Stimulated activated CD8-positive, alpha-beta memory T cell treated with anti-CD3 and anti-CD28 coated beads, Interleukin-15, amount 100 ng/mL, for 4 hours (primary cell): Measurements from ENCODE around the gene C3orf18.

Experiments
- DNase-seq, 2 donors: peaks; one replicate each; pipeline ENCODE4 v3.0.0-alpha.2; 2020; ENCODE audit warnings: low read depth in 2 of 2

The C3orf18 gene

GRCh38 chr3:50603261-50604109 is 35.9 kb upstream of the C3orf18 start:
- no peak for DNase-seq

- DNase-seq: no peak
Measured at GRCh38 chr3:50602595-50603191, 35.1 kb upstream of the C3orf18 start.

GRCh38 chr3:50600841-50601591 is 33.5 kb upstream of the C3orf18 start:
- peak; percentile 86 to 94 for DNase-seq

- DNase-seq: no peak
Measured at GRCh38 chr3:50600141-50600753, 32.7 kb upstream of the C3orf18 start.

- no peak for DNase-seq
Measured at GRCh38 chr3:50599716-50600118, 32.2 kb upstream of the C3orf18 start.

- DNase-seq: no peak
Measured at GRCh38 chr3:50599115-50599715, 31.7 kb upstream of the C3orf18 start.

- no peak for DNase-seq
Measured at GRCh38 chr3:50594253-50594785, 26.8 kb upstream of the C3orf18 start.

- DNase-seq: no peak
Measured at GRCh38 chr3:50592568-50592967, 25.0 kb upstream of the C3orf18 start.

- no peak for DNase-seq
Measured at GRCh38 chr3:50591196-50591741, 23.7 kb upstream of the C3orf18 start.

- no peak for DNase-seq
Measured at GRCh38 chr3:50588759-50589433, 21.3 kb upstream of the C3orf18 start.

- DNase-seq: peak in 1 of 2 donors; percentile 68
Measured at GRCh38 chr3:50587806-50588758, 20.5 kb upstream of the C3orf18 start.

GRCh38 chr3:50587373-50587772 is 19.8 kb upstream of the C3orf18 start:
- DNase-seq: no peak

- DNase-seq: no peak
Measured at GRCh38 chr3:50586763-50587070, 19.2 kb upstream of the C3orf18 start.

GRCh38 chr3:50585919-50586762 is 18.6 kb upstream of the C3orf18 start:
- no peak for DNase-seq

- no peak for DNase-seq
Measured at GRCh38 chr3:50584391-50584790, 16.8 kb upstream of the C3orf18 start.

GRCh38 chr3:50583897-50584296 is 16.4 kb upstream of the C3orf18 start:
- DNase-seq: no peak

- DNase-seq: no peak
Measured at GRCh38 chr3:50582083-50582482, 14.5 kb upstream of the C3orf18 start.

GRCh38 chr3:50581459-50581842 is 13.9 kb upstream of the C3orf18 start:
- DNase-seq: no peak
